ENCODE results near the gene GRPEL1. TPM values are rescaled to one million over a fixed set of nuclear protein-coding genes. Genes with fewer than 3 reads are reported as not detected.

GRPEL1 gene
- polyA plus RNA-seq, 1 of the 3 experiments (the other 2 are of a cell fraction) = 29.8 TPM

GRCh38 chr4:7103607-7104365 is 35.9 kb upstream of the GRPEL1 start (continued):
- no peak for TF ChIP-seq PBX3 (IDR thresholded peaks at IDR 0.05)
- TF ChIP-seq CTCF (IDR thresholded peaks at IDR 0.05) = no peak
- TF ChIP-seq FOSL2 (IDR thresholded peaks at IDR 0.05; ENCODE audit: borderline replicate concordance, low read depth) = no peak
- no peak for TF ChIP-seq USF2 (IDR thresholded peaks at IDR 0.05; ENCODE audit: borderline replicate concordance, low read depth, low read length)
- TF ChIP-seq IRF3 (IDR thresholded peaks at IDR 0.05; ENCODE audit: low read depth, low read length) = no peak

GRCh38 chr4:7103031-7103606 is 35.3 kb upstream of the GRPEL1 start:
- peak overlapping the region; percentile 97 for H2AFZ ChIP-seq (ENCODE audit: low read depth)
- under 1% methylated on average over 18 of the region's 35 CpGs for WGBS (ENCODE audit: low lambda C conversion rate)
- peak overlapping the region; percentile 73 for H3K9ac ChIP-seq
- H3K9me3 ChIP-seq = no peaks in the 10 kb centered on the region
- H3K27ac ChIP-seq (ENCODE audit: low read depth in 2 of 2, low read length in 1 of 2) = peak overlapping the region; percentile 33 to 43; a peak in 2 of 4 replicates
- peak overlapping the region; percentile 98 for H3K4me2 ChIP-seq
- H3K9me2 ChIP-seq = no peaks in the 10 kb centered on the region
- H3K27me3 ChIP-seq (ENCODE audit: insufficient read depth) = no peaks in the 10 kb centered on the region
- H3F3A ChIP-seq (replicated peaks; ENCODE audit: insufficient read depth) = no peaks in the 10 kb centered on the region
- H3K4me3 ChIP-seq (ENCODE audit: low read depth in 2 of 2, low read length in 1 of 2) = peak overlapping the region; percentile 68 to 82
- H4K20me1 ChIP-seq (ENCODE audit: insufficient read depth) = no peaks in the 10 kb centered on the region
- peaks cover 7 to 21% of the 10 kb centered on the region in 2 experiments; a peak in 2 of 4 replicates for H3K4me1 ChIP-seq (ENCODE audit: control insufficient read depth in 1 of 2, insufficient read depth in 2 of 2, low read depth in 1 of 2, low read length in 1 of 2)
- peak; percentile 98 for DNase-seq
- ChIA-PET CTCF (interaction anchor here (0.6 to 2.8 kb wide), 17 partner anchors 8 to 320 kb away, joined by 3 to 14 read pairs (median 4); partner anchors contain the start of genes GRPEL1 and SORCS2), POLR2A (interaction anchor here (1.1 kb wide), 1 partner anchor 35 kb away, joined by 3 read pairs; the partner anchor contains the start of gene GRPEL1)
- no peaks in the 10 kb centered on the region for H3K79me2 ChIP-seq (ENCODE audit: insufficient read depth)
- no peaks in the 10 kb centered on the region for H3K36me3 ChIP-seq (replicated peaks in 1 of 2; ENCODE audit: control insufficient read depth in 1 of 2, insufficient read depth in 2 of 2, low read length in 1 of 2)
- TF ChIP-seq PBX3 (IDR thresholded peaks at IDR 0.05) (peak; percentile 76), EZH2phosphoT487 (IDR thresholded peaks at IDR 0.05; ENCODE audit: borderline replicate concordance, low read depth) (no peak), JUND (IDR thresholded peaks at IDR 0.05) (no peak), EP300 (IDR thresholded peaks at IDR 0.05; ENCODE audit: borderline replicate concordance in 1 of 2, low read depth in 1 of 2, low read length in 1 of 2) (no peak), MEF2A (IDR thresholded peaks at IDR 0.05; ENCODE audit: borderline replicate concordance, low read depth) (no peak), SIN3A (IDR thresholded peaks at IDR 0.05; ENCODE audit: borderline replicate concordance, low read depth, low read length) (no peak), TCF12 (IDR thresholded peaks at IDR 0.05) (no peak), USF2 (IDR thresholded peaks at IDR 0.05; ENCODE audit: borderline replicate concordance, low read depth, low read length) (no peak), USF1 (IDR thresholded peaks at IDR 0.05; ENCODE audit: borderline replicate concordance, low read depth) (no peak), IRF3 (IDR thresholded peaks at IDR 0.05; ENCODE audit: low read depth, low read length) (no peak), TEAD4 (IDR thresholded peaks at IDR 0.05; ENCODE audit: borderline replicate concordance, insufficient read depth) (no peak), YY1 (IDR thresholded peaks at IDR 0.05; ENCODE audit: low read depth) (peak; percentile 80), MAX (IDR thresholded peaks at IDR 0.05; ENCODE audit: low read depth) (no peak), NFIC (IDR thresholded peaks at IDR 0.05; ENCODE audit: borderline replicate concordance) (peak; percentile 34; the same call in 1 of the 2 replicates), FOXM1 (IDR thresholded peaks at IDR 0.05; ENCODE audit: low read depth) (no peak), FOSL2 (IDR thresholded peaks at IDR 0.05; ENCODE audit: borderline replicate concordance, low read depth) (no peak)

All from SK-N-SH (cell line).